Memory B cell (primary cell): Measurements from ENCODE around the gene RANBP9.

Experiments
- ATAC-seq: fragments of 150-1000 bp; cut with Tn5 transposase; 2 replicates; pipeline ENCODE4 v1.10.0; 2021; ENCODE audit warnings: low read depth, mild to moderate bottlenecking, moderate library complexity
- DNase-seq, 2 donors: peaks; one replicate each; pipeline ENCODE4 v3.0.0; 2022; ENCODE audit warnings: low spot score in 2 of 2
- H3K27ac Mint-ChIP-seq: one replicate; pipeline ENCODE4 v1.8.0; 2022; ENCODE audit warnings: mild to moderate bottlenecking, moderate library complexity, mixed read lengths
- H3K27me3 Mint-ChIP-seq: one replicate; pipeline ENCODE4 v1.8.0; 2022; ENCODE audit warnings: mixed read lengths
- H3K36me3 Mint-ChIP-seq: one replicate; pipeline ENCODE4 v1.8.0; 2022; ENCODE audit warnings: mild to moderate bottlenecking, mixed read lengths
- H3K4me1 Mint-ChIP-seq: one replicate; pipeline ENCODE4 v1.8.0; 2022; ENCODE audit warnings: mixed read lengths
- H3K4me3 Mint-ChIP-seq: one replicate; pipeline ENCODE4 v1.8.0; 2022; ENCODE audit warnings: mild to moderate bottlenecking, moderate library complexity, mixed read lengths
- H3K9me3 Mint-ChIP-seq: one replicate; pipeline ENCODE4 v1.8.0; 2022; ENCODE audit warnings: mixed read lengths

Gene RANBP9

GRCh38 chr6:13664703-13665352, 46.8 kb downstream of the RANBP9 start:
- ATAC-seq (no peak), DNase-seq (no peak)
- H3K36me3 Mint-ChIP-seq = no peaks in the 10 kb centered on the region
- H3K27ac Mint-ChIP-seq = no peak overlapping the region
- H3K27me3 Mint-ChIP-seq = no peaks in the 10 kb centered on the region
- peaks cover 47% of the 10 kb centered on the region for H3K4me1 Mint-ChIP-seq
- no peaks in the 10 kb centered on the region for H3K9me3 Mint-ChIP-seq
- no peak overlapping the region for H3K4me3 Mint-ChIP-seq

GRCh38 chr6:13663986-13664385, 47.6 kb downstream of the RANBP9 start:
- Mint-ChIP-seq H3K4me1 (peaks cover 47% of the 10 kb centered on the region), H3K27me3 (no peaks in the 10 kb centered on the region), H3K36me3 (no peaks in the 10 kb centered on the region), H3K4me3 (no peak overlapping the region), H3K9me3 (no peaks in the 10 kb centered on the region), H3K27ac (no peak overlapping the region)
- DNase-seq = no peak
- ATAC-seq = no peak

GRCh38 chr6:13662651-13663334, 48.8 kb downstream of the RANBP9 start:
- no peak for DNase-seq
- H3K9me3 Mint-ChIP-seq = no peaks in the 10 kb centered on the region
- H3K36me3 Mint-ChIP-seq = no peaks in the 10 kb centered on the region
- no peaks in the 10 kb centered on the region for H3K27me3 Mint-ChIP-seq
- peak overlapping the region; percentile 71 for H3K27ac Mint-ChIP-seq
- no peak overlapping the region for H3K4me3 Mint-ChIP-seq
- peaks cover 42% of the 10 kb centered on the region for H3K4me1 Mint-ChIP-seq
- ATAC-seq = no peak

GRCh38 chr6:13661647-13662046, 50.0 kb downstream of the RANBP9 start:
- Mint-ChIP-seq H3K4me1 (peaks cover 40% of the 10 kb centered on the region), H3K36me3 (peaks cover under 1% of the 10 kb centered on the region), H3K27ac (peak overlapping the region; percentile 39), H3K4me3 (no peak overlapping the region), H3K27me3 (no peaks in the 10 kb centered on the region), H3K9me3 (no peaks in the 10 kb centered on the region)
- DNase-seq = no peak
- no peak for ATAC-seq

GRCh38 chr6:13660893-13661292, 50.7 kb downstream of the RANBP9 start:
- no peak for DNase-seq
- Mint-ChIP-seq H3K27me3 (no peaks in the 10 kb centered on the region), H3K27ac (no peak overlapping the region), H3K9me3 (no peaks in the 10 kb centered on the region), H3K4me3 (no peak overlapping the region), H3K4me1 (peaks cover 39% of the 10 kb centered on the region), H3K36me3 (peaks cover 3% of the 10 kb centered on the region)
- no peak for ATAC-seq

GRCh38 chr6:13660273-13660672, 51.4 kb downstream of the RANBP9 start:
- no peaks in the 10 kb centered on the region for H3K27me3 Mint-ChIP-seq
- peaks cover 3% of the 10 kb centered on the region for H3K36me3 Mint-ChIP-seq
- H3K4me1 Mint-ChIP-seq = peaks cover 36% of the 10 kb centered on the region
- peak overlapping the region; percentile 41 for H3K27ac Mint-ChIP-seq
- no peak for DNase-seq
- H3K9me3 Mint-ChIP-seq = no peaks in the 10 kb centered on the region
- no peak for ATAC-seq
- H3K4me3 Mint-ChIP-seq = no peak overlapping the region

GRCh38 chr6:13655700-13656099, 55.9 kb downstream of the RANBP9 start:
- H3K4me1 Mint-ChIP-seq = peaks cover 10% of the 10 kb centered on the region
- H3K36me3 Mint-ChIP-seq = peaks cover 7% of the 10 kb centered on the region
- no peaks in the 10 kb centered on the region for H3K27me3 Mint-ChIP-seq
- H3K4me3 Mint-ChIP-seq = no peak overlapping the region
- DNase-seq = no peak
- H3K9me3 Mint-ChIP-seq = no peaks in the 10 kb centered on the region
- H3K27ac Mint-ChIP-seq = no peak overlapping the region
- ATAC-seq = no peak

- H3K27ac Mint-ChIP-seq = no peak overlapping the region
- no peak for DNase-seq
- no peaks in the 10 kb centered on the region for H3K27me3 Mint-ChIP-seq
- H3K9me3 Mint-ChIP-seq = no peaks in the 10 kb centered on the region
- peaks cover 12% of the 10 kb centered on the region for H3K36me3 Mint-ChIP-seq
- no peak for ATAC-seq
- H3K4me3 Mint-ChIP-seq = no peak overlapping the region
- H3K4me1 Mint-ChIP-seq = peaks cover 7% of the 10 kb centered on the region
Measured at GRCh38 chr6:13654496-13654895, 57.1 kb downstream of the RANBP9 start.

- Mint-ChIP-seq H3K27ac (no peak overlapping the region), H3K9me3 (no peaks in the 10 kb centered on the region), H3K4me3 (no peak overlapping the region), H3K36me3 (peaks cover 14% of the 10 kb centered on the region), H3K27me3 (no peaks in the 10 kb centered on the region), H3K4me1 (peaks cover 9% of the 10 kb centered on the region)
- no peak for DNase-seq
- ATAC-seq = no peak
Measured at GRCh38 chr6:13653296-13653695, 58.3 kb downstream of the RANBP9 start.

- Mint-ChIP-seq H3K4me1 (peaks cover 9% of the 10 kb centered on the region), H3K4me3 (no peak overlapping the region), H3K36me3 (peaks cover 13% of the 10 kb centered on the region), H3K27ac (no peak overlapping the region), H3K9me3 (no peaks in the 10 kb centered on the region), H3K27me3 (no peaks in the 10 kb centered on the region)
- ATAC-seq = no peak
- no peak for DNase-seq
Measured at GRCh38 chr6:13649393-13649792, 62.2 kb downstream of the RANBP9 start.

- no peaks in the 10 kb centered on the region for H3K9me3 Mint-ChIP-seq
- no peak for DNase-seq
- no peaks in the 10 kb centered on the region for H3K27me3 Mint-ChIP-seq
- ATAC-seq = no peak
- peaks cover 9% of the 10 kb centered on the region for H3K4me1 Mint-ChIP-seq
- H3K4me3 Mint-ChIP-seq = no peak overlapping the region
- H3K27ac Mint-ChIP-seq = no peak overlapping the region
- peaks cover 13% of the 10 kb centered on the region for H3K36me3 Mint-ChIP-seq
Measured at GRCh38 chr6:13648850-13649249, 62.8 kb downstream of the RANBP9 start.

GRCh38 chr6:13643125-13643524, 68.5 kb downstream of the RANBP9 start:
- H3K4me1 Mint-ChIP-seq = peaks cover 2% of the 10 kb centered on the region
- DNase-seq = no peak
- no peaks in the 10 kb centered on the region for H3K27me3 Mint-ChIP-seq
- no peak overlapping the region for H3K27ac Mint-ChIP-seq
- H3K9me3 Mint-ChIP-seq = no peaks in the 10 kb centered on the region
- no peak for ATAC-seq
- no peak overlapping the region for H3K4me3 Mint-ChIP-seq
- H3K36me3 Mint-ChIP-seq = peaks cover 9% of the 10 kb centered on the region

GRCh38 chr6:13641315-13641714, 70.3 kb downstream of the RANBP9 start:
- H3K27me3 Mint-ChIP-seq = no peaks in the 10 kb centered on the region
- H3K4me1 Mint-ChIP-seq = peaks cover 7% of the 10 kb centered on the region
- ATAC-seq = no peak
- no peak for DNase-seq
- H3K27ac Mint-ChIP-seq = no peak overlapping the region
- H3K36me3 Mint-ChIP-seq = peaks cover 15% of the 10 kb centered on the region
- no peak overlapping the region for H3K4me3 Mint-ChIP-seq
- H3K9me3 Mint-ChIP-seq = no peaks in the 10 kb centered on the region

GRCh38 chr6:13638626-13639025, 73.0 kb downstream of the RANBP9 start:
- no peak for DNase-seq
- Mint-ChIP-seq H3K4me1 (peaks cover 11% of the 10 kb centered on the region), H3K36me3 (peaks cover 19% of the 10 kb centered on the region), H3K9me3 (no peaks in the 10 kb centered on the region), H3K4me3 (no peak overlapping the region), H3K27ac (peak overlapping the region; percentile 48), H3K27me3 (no peaks in the 10 kb centered on the region)
- ATAC-seq = no peak

- Mint-ChIP-seq H3K4me1 (peaks cover 11% of the 10 kb centered on the region), H3K27ac (peak overlapping the region; percentile 63), H3K4me3 (no peak overlapping the region), H3K27me3 (no peaks in the 10 kb centered on the region), H3K9me3 (no peaks in the 10 kb centered on the region), H3K36me3 (peaks cover 19% of the 10 kb centered on the region)
- ATAC-seq (no peak), DNase-seq (no peak)
Measured at GRCh38 chr6:13638014-13638413, 73.6 kb downstream of the RANBP9 start.
